Measurements from ENCODE around the gene UBN1. TPM values are rescaled to one million over a fixed set of nuclear protein-coding genes. Genes with fewer than 3 reads are reported as not detected.

Gene UBN1
- total RNA-seq, 1 experiment from 2014 or later, result 51.0 TPM

- Histone ChIP-seq H3K4me1 (ENCODE audit: insufficient read depth, low read length, poor library complexity, severe bottlenecking) (no peaks in the 10 kb centered on the region), H3K9me3 (ENCODE audit: low read depth, low read length, poor library complexity, severe bottlenecking) (peaks cover 6% of the 10 kb centered on the region), H3K27me3 (replicated peaks; ENCODE audit: insufficient read depth, low read depth, low read length, poor library complexity) (no peaks in the 10 kb centered on the region), H3K27ac (ENCODE audit: low read depth, low read length, poor library complexity, severe bottlenecking) (no peak overlapping the region), H3K36me3 (ENCODE audit: insufficient read depth, low read length, poor library complexity, severe bottlenecking) (no peaks in the 10 kb centered on the region), H3K4me3 (ENCODE audit: low read depth, low read length, poor library complexity, severe bottlenecking) (no peak overlapping the region)
- CTCF ChIA-PET, result no interaction called here
- no peak for DNase-seq (ENCODE audit: low spot score)
- TF ChIP-seq CTCF (conservative IDR thresholded peaks at IDR 0.05; ENCODE audit: low read depth, low read length) (no peak), EZH2 (IDR thresholded peaks at IDR 0.05; ENCODE audit: borderline replicate concordance, low read depth, low read length, poor library complexity, severe bottlenecking) (no peak)
- POLR2A ChIA-PET (ENCODE audit: low non-redundant PET), result no interaction called here
- intact Hi-C loops (cut with micrococcal nuclease; ENCODE audit: unreplicated experiment), result no loop called here
- BruUV-seq (replicated peaks), result no TSS peak
Measured at GRCh38 chr16:4922721-4923342, 75.6 kb downstream of the UBN1 start.

DNA sequence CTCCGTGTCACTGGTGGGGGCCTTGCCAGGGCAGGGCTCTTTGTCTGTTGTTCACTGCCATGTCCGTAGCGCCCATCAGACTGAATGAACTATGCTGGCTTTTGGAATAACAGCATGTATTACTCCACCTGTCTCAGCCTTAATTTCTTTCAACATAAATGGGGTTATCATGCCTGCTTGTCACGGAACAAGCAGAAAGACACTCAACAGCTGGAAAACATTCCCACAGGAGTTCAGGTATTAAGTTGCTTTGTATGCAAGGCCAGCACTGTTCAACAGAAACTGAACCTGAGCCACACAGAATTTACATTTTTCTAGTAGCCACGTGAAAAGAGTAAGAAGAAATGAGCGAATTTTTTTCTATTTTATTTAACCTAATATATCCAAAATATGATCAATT is 76.6 kb downstream of the UBN1 start:
- Histone ChIP-seq H3K27ac (ENCODE audit: low read depth, low read length, poor library complexity, severe bottlenecking) (no peak overlapping the region), H3K9me3 (ENCODE audit: low read depth, low read length, poor library complexity, severe bottlenecking) (peaks cover 6% of the 10 kb centered on the region), H3K27me3 (replicated peaks; ENCODE audit: insufficient read depth, low read depth, low read length, poor library complexity) (no peaks in the 10 kb centered on the region), H3K4me3 (ENCODE audit: low read depth, low read length, poor library complexity, severe bottlenecking) (no peak overlapping the region), H3K36me3 (ENCODE audit: insufficient read depth, low read length, poor library complexity, severe bottlenecking) (no peaks in the 10 kb centered on the region), H3K4me1 (ENCODE audit: insufficient read depth, low read length, poor library complexity, severe bottlenecking) (no peaks in the 10 kb centered on the region)
- DNase-seq (ENCODE audit: low spot score), result no peak
- BruUV-seq (replicated peaks), result no TSS peak
- intact Hi-C loops (cut with micrococcal nuclease; ENCODE audit: unreplicated experiment), result no loop called here
- CTCF ChIA-PET, result no interaction called here
- POLR2A ChIA-PET (ENCODE audit: low non-redundant PET), result no interaction called here
- TF ChIP-seq EZH2 (IDR thresholded peaks at IDR 0.05; ENCODE audit: borderline replicate concordance, low read depth, low read length, poor library complexity, severe bottlenecking), result no peak
- TF ChIP-seq CTCF (conservative IDR thresholded peaks at IDR 0.05; ENCODE audit: low read depth, low read length), result no peak

DNA sequence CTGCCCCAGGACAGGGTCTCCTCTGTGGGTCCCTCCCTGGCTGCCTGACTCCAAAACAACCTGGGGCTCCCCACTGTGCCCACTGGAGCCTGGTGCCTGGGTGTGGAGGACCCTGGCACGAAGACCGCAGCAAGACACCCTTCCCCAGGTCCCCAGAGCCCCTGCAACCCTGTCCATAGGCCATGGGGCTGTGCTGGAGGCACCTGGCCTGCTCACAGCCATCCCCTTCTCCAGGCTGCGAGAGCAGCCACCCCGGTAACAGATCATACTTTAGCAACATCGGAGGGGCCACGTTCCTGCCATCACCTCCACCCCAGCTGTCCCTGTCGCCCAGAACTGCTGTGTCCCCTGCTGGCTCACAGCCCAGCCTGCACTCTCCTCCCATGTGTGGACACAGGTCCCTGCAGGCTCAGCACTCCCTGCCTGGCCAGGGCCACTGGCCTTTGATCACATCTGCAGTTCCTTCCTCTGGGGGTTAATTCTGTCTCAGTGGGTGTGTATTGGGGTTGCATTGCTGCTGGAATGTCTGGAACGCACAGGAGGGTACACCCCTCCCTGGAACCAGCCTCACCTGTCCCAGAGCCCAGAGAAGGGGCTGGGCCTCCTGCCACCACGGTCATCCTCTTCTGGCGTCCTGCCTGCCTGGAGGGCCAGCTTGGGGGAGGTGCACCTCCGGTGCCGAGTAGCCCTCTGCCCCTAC is 77.5 kb downstream of the UBN1 start:
- Histone ChIP-seq H3K9me3 (ENCODE audit: low read depth, low read length, poor library complexity, severe bottlenecking) (peaks cover 6% of the 10 kb centered on the region), H3K27ac (ENCODE audit: low read depth, low read length, poor library complexity, severe bottlenecking) (no peak overlapping the region), H3K36me3 (ENCODE audit: insufficient read depth, low read length, poor library complexity, severe bottlenecking) (no peaks in the 10 kb centered on the region), H3K4me3 (ENCODE audit: low read depth, low read length, poor library complexity, severe bottlenecking) (no peak overlapping the region), H3K4me1 (ENCODE audit: insufficient read depth, low read length, poor library complexity, severe bottlenecking) (no peaks in the 10 kb centered on the region), H3K27me3 (replicated peaks; ENCODE audit: insufficient read depth, low read depth, low read length, poor library complexity) (no peaks in the 10 kb centered on the region)
- no peak for DNase-seq (ENCODE audit: low spot score)
- CTCF ChIA-PET, result no interaction called here
- intact Hi-C loops (cut with micrococcal nuclease; ENCODE audit: unreplicated experiment), result no loop called here
- TF ChIP-seq CTCF (conservative IDR thresholded peaks at IDR 0.05; ENCODE audit: low read depth, low read length), result no peak
- TF ChIP-seq EZH2 (IDR thresholded peaks at IDR 0.05; ENCODE audit: borderline replicate concordance, low read depth, low read length, poor library complexity, severe bottlenecking), result no peak
- POLR2A ChIA-PET (ENCODE audit: low non-redundant PET), result no interaction called here
- no TSS peak for BruUV-seq (replicated peaks)

Data from A673 (cell line).